Adrenal gland (tissue), 5 donors: ENCODE measurements around the gene PLEKHA6.

Experiments
- POLR2A ChIP-seq, 2 donors: fragments of 450-650 bp; IDR thresholded peaks; one replicate each; pipeline ENCODE4 v1.6.1; 2017; ENCODE audit warnings: antibody characterized with exemption in 2 of 2, mild to moderate bottlenecking in 2 of 2, moderate library complexity in 1 of 2
- TF ChIP-seq, protein P1 (sequence below), 6 experiments: fragments of 450-650 bp in 4 of 6; fragments of 200-600 bp in 2 of 6; sonication (generic) in 1 of 6; IDR thresholded peaks; 1 replicate in 5 of 6; 2 replicates in 1 of 6; pipeline versions ENCODE4 v1.5.1 to v1.8.0; 2016 to 2021; ENCODE audit warnings: antibody characterized with exemption in 6 of 6, mild to moderate bottlenecking in 2 of 6, moderate library complexity in 1 of 6
- donor health status: DM: no; HTN: no; CAD: no.

- TF ChIP-seq, protein P1, sequence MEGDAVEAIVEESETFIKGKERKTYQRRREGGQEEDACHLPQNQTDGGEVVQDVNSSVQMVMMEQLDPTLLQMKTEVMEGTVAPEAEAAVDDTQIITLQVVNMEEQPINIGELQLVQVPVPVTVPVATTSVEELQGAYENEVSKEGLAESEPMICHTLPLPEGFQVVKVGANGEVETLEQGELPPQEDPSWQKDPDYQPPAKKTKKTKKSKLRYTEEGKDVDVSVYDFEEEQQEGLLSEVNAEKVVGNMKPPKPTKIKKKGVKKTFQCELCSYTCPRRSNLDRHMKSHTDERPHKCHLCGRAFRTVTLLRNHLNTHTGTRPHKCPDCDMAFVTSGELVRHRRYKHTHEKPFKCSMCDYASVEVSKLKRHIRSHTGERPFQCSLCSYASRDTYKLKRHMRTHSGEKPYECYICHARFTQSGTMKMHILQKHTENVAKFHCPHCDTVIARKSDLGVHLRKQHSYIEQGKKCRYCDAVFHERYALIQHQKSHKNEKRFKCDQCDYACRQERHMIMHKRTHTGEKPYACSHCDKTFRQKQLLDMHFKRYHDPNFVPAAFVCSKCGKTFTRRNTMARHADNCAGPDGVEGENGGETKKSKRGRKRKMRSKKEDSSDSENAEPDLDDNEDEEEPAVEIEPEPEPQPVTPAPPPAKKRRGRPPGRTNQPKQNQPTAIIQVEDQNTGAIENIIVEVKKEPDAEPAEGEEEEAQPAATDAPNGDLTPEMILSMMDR (IDR thresholded peaks at IDR 0.05) = no peak
- TF ChIP-seq POLR2A (IDR thresholded peaks at IDR 0.05) = no peak
Measured at GRCh38 chr1:204317170-204317569, 42.6 kb downstream of the PLEKHA6 start.
